ENCODE data around the gene DPYD. TPM values are rescaled to one million over a fixed set of nuclear protein-coding genes. Genes with fewer than 3 reads are reported as not detected.

Gene DPYD
- total RNA-seq, 1 experiment from 2014 or later, result 9.1 TPM

- no peak for DNase-seq (ENCODE audit: low read depth)
Observed at GRCh38 chr1:97787231-97787630, 133.6 kb downstream of the DPYD start.

- no peak for DNase-seq (ENCODE audit: low read depth)
Observed at GRCh38 chr1:97784661-97785060, 136.2 kb downstream of the DPYD start.

GRCh38 chr1:97783751-97784150 is 137.1 kb downstream of the DPYD start:
- DNase-seq (ENCODE audit: low read depth), result no peak

- no peak for DNase-seq (ENCODE audit: low read depth)
Observed at GRCh38 chr1:97781762-97782337, 139.0 kb downstream of the DPYD start.

GRCh38 chr1:97780884-97781283 is 139.9 kb downstream of the DPYD start:
- no peak for DNase-seq (ENCODE audit: low read depth)

- no peak for DNase-seq (ENCODE audit: low read depth)
Observed at GRCh38 chr1:97778718-97779117, 142.1 kb downstream of the DPYD start.

GRCh38 chr1:97770376-97770775 is 150.5 kb downstream of the DPYD start:
- DNase-seq (ENCODE audit: low read depth), result no peak

- no peak for DNase-seq (ENCODE audit: low read depth)
Observed at GRCh38 chr1:97767381-97767780, 153.5 kb downstream of the DPYD start.

GRCh38 chr1:97764991-97765390 is 155.8 kb downstream of the DPYD start:
- DNase-seq (ENCODE audit: low read depth), result no peak

GRCh38 chr1:97761637-97762036 is 159.2 kb downstream of the DPYD start:
- DNase-seq (ENCODE audit: low read depth), result no peak

- DNase-seq (ENCODE audit: low read depth), result no peak
Observed at GRCh38 chr1:97759078-97759477, 161.8 kb downstream of the DPYD start.

GRCh38 chr1:97758541-97759057 is 162.2 kb downstream of the DPYD start:
- DNase-seq (ENCODE audit: low read depth), result no peak

- no peak for DNase-seq (ENCODE audit: low read depth)
Observed at GRCh38 chr1:97745912-97746311, 174.9 kb downstream of the DPYD start.

GRCh38 chr1:97744977-97745376 is 175.9 kb downstream of the DPYD start:
- no peak for DNase-seq (ENCODE audit: low read depth)

GRCh38 chr1:97743129-97743528 is 177.7 kb downstream of the DPYD start:
- DNase-seq (ENCODE audit: low read depth), result no peak

- no peak for DNase-seq (ENCODE audit: low read depth)
Observed at GRCh38 chr1:97740891-97741290, 179.9 kb downstream of the DPYD start.

GRCh38 chr1:97739596-97740103 is 181.2 kb downstream of the DPYD start:
- DNase-seq (ENCODE audit: low read depth), result no peak

GRCh38 chr1:97738270-97738669 is 182.6 kb downstream of the DPYD start:
- no peak for DNase-seq (ENCODE audit: low read depth)

- no peak for DNase-seq (ENCODE audit: low read depth)
Observed at GRCh38 chr1:97730271-97730670, 190.6 kb downstream of the DPYD start.

- no peak for DNase-seq (ENCODE audit: low read depth)
Observed at GRCh38 chr1:97728436-97728835, 192.4 kb downstream of the DPYD start.

GRCh38 chr1:97727029-97727428 is 193.8 kb downstream of the DPYD start:
- no peak for DNase-seq (ENCODE audit: low read depth)

GRCh38 chr1:97726386-97726785 is 194.4 kb downstream of the DPYD start:
- no peak for DNase-seq (ENCODE audit: low read depth)

GRCh38 chr1:97721221-97721620 is 199.6 kb downstream of the DPYD start:
- DNase-seq (ENCODE audit: low read depth), result no peak

- no peak for DNase-seq (ENCODE audit: low read depth)
Observed at GRCh38 chr1:97712980-97713379, 207.9 kb downstream of the DPYD start.

Measured in Daoy (cell line).